Thyroid gland (tissue), 4 donors: Measurements from ENCODE around the gene CD3D.

Experiments used
- POLR2A ChIP-seq, 2 donors: fragments of 450-650 bp; IDR thresholded peaks; one replicate each; pipeline ENCODE4 v1.6.1; 2017; ENCODE audit warnings: antibody characterized with exemption in 2 of 2, mild to moderate bottlenecking in 2 of 2, moderate library complexity in 1 of 2
- TF ChIP-seq, protein P1 (sequence below), 6 experiments: fragments of 200-600 bp in 3 of 6; fragments of 450-650 bp in 3 of 6; sonication (generic) in 3 of 6; IDR thresholded peaks; one replicate each; pipeline ENCODE4 v1.5.1; 2016 to 2019; ENCODE audit warnings: antibody characterized with exemption in 6 of 6, mild to moderate bottlenecking in 2 of 6, inconsistent platforms in 1 of 6, moderate library complexity in 1 of 6

- TF ChIP-seq, protein P1, sequence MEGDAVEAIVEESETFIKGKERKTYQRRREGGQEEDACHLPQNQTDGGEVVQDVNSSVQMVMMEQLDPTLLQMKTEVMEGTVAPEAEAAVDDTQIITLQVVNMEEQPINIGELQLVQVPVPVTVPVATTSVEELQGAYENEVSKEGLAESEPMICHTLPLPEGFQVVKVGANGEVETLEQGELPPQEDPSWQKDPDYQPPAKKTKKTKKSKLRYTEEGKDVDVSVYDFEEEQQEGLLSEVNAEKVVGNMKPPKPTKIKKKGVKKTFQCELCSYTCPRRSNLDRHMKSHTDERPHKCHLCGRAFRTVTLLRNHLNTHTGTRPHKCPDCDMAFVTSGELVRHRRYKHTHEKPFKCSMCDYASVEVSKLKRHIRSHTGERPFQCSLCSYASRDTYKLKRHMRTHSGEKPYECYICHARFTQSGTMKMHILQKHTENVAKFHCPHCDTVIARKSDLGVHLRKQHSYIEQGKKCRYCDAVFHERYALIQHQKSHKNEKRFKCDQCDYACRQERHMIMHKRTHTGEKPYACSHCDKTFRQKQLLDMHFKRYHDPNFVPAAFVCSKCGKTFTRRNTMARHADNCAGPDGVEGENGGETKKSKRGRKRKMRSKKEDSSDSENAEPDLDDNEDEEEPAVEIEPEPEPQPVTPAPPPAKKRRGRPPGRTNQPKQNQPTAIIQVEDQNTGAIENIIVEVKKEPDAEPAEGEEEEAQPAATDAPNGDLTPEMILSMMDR (IDR thresholded peaks at IDR 0.05) = no peak
- TF ChIP-seq POLR2A (IDR thresholded peaks at IDR 0.05) = no peak
These were observed 40.4 kb upstream of the CD3D start for GRCh38 chr11:118382954-118383353.
